GM15510 (cell line): Measurements from ENCODE around the gene LAT.

Experiments
- POLR2A ChIP-seq: IDR thresholded peaks from 3 replicates; pipeline ENCODE4 v1.6.1; 2011; ENCODE audit warnings: borderline replicate concordance; ENCODE audit not compliant: insufficient read length; ENCODE audit errors: extremely low read depth

The LAT gene

GRCh38 chr16:28974437-28975157 is 10.3 kb upstream of the LAT start, which contains the start of gene SPNS1:
SPNS1 (plus strand) TSS chr16:28974778; CDS start chr16:28975152, 374 bp downstream.
- TF ChIP-seq POLR2A: peak; percentile 71

DNA sequence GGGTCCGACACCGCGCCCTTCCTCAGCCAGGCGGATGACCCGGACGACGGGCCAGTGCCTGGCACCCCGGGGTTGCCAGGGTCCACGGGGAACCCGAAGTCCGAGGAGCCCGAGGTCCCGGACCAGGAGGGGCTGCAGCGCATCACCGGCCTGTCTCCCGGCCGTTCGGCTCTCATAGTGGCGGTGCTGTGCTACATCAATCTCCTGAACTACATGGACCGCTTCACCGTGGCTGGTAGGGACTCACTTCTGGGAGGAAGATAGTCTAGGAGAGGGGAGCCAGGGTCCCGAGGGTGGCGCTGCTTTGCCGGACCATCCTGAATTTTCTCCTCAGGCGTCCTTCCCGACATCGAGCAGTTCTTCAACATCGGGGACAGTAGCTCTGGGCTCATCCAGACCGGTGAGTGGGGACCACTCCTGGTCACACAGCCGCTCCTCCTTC is 9.7 kb upstream of the LAT start:
- TF ChIP-seq POLR2A: no peak

DNA sequence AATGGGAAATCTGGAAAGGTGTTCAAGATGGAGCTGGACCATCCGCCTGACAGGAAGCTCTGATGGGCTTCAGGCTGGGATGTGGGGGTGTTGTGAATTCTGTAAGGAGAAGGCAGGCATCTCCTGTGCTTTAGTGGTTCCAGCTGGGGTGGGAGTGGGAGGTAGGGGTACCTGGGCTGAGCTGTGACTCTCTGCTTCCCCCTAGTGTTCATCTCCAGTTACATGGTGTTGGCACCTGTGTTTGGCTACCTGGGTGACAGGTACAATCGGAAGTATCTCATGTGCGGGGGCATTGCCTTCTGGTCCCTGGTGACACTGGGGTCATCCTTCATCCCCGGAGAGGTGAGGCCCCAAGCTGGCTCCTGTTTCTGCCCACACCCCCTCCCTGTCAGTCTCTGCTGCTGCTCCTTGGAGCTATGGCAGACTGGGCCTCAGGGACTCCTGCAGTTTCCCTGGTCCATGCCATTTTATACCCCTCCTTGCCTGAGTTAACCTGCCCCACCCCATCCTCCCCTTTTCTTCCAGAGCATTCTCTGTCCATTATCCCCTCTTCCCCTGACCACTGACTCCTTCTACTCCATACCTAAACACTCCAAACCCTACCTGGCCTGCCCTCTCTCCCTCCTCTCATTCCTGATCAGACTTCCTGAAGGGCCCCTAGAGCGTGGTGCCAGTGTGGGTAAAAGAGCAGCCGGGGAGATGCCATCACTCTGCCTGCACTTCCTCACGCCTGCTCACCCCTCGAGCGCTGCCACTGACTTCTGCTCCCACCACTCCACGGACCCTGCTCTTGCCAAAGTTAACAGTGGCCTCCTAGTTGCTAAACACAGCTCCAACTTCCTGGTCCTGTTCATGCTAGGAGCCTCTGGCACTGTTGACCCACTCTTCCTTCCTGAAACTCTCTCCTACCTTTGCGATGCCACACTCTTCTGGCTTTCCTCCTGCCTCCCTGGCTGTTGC is 6.9 kb upstream of the LAT start:
- no peak for TF ChIP-seq POLR2A

DNA sequence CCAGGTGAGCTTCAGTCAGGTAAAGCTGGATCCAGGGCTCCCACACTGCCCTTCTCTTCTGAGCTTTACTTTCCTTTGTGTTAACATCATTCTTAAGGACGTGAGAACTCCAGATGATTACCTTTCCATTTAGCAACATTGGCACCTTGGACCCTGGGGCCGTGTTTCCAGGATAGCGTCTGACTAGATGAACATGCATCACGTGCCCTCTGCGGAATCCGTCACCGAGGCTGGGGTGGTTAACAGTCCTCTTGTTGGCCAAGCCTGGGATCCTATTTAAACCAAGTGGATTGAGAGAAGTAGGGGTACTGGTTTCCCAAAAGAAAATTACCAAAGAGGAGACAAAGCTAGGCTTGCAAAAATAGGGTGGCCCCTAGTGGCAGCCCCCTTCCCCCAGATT is 3.9 kb upstream of the LAT start:
- TF ChIP-seq POLR2A: no peak

GRCh38 chr16:28981517-28981916 is 3.3 kb upstream of the LAT start:
- TF ChIP-seq POLR2A: no peak

DNA sequence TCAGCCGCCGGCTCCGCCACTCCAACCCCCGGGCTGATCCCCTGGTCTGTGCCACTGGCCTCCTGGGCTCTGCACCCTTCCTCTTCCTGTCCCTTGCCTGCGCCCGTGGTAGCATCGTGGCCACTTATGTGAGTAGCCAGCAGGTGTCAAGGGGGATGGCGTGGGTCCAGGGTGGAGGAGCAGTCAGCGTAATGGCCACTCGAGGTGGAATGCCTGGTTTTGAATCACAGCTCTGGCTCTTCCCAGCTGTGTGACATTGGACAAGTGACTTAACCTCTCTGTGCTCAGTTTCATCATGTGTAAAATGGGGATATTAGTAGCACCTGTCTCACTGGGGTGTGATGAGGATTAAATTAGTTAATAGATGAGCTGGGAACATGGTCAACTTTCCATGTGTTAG is 2.4 kb upstream of the LAT start:
- no peak for TF ChIP-seq POLR2A

- TF ChIP-seq POLR2A: no peak
Measured at GRCh38 chr16:28982949-28983348, 1.9 kb upstream of the LAT start.

DNA sequence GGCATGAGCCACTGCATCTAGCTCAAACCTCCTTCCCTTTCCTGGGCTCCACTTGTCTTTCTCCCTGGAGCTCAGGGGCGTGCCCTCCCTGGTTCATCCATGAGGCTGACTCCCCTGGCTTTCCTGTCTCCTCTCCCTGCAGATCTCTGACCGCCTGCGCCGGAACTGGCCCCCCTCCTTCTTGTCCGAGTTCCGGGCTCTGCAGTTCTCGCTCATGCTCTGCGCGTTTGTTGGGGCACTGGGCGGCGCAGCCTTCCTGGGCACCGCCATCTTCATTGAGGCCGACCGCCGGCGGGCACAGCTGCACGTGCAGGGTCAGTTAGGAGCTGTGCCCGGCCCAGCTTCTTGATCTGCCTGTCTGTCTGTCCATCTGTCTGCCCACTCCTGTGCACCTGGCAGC is 1.2 kb upstream of the LAT start:
- no peak for TF ChIP-seq POLR2A

- no peak for TF ChIP-seq POLR2A
Measured at GRCh38 chr16:28984091-28984490, 761 bp upstream of the LAT start.

DNA sequence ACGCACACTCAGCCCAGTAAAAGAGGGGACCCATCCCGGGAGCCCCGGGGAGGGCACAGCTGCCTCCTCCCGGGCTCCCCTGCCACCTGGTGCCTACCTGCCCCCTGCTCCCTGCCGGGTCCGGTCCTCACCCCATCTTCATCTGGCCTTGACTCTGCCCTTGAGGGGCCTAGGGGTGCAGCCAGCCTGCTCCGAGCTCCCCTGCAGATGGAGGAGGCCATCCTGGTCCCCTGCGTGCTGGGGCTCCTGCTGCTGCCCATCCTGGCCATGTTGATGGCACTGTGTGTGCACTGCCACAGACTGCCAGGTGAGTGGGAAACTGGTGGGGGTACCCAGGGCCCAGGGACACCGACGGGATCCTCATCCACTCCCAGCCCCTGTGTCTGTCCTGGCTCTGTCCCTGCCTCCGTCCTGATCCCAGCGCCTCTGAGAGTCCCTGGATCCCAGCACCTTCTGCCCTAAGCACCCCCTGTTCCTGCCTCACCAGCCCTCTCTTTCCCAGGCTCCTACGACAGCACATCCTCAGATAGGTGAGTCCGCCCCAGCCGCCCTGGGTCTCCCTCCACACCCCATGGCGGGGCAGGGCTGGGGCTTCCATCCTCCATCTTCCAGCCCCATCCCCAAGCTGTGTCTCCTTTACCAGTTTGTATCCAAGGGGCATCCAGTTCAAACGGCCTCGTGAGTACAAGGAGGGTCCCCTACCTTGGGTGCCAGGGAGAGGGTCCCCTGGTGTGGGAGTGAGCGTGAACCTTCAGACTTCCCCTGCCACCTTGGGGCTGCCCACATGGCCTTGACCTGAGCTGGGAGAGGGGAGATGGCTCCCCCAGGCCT is 574 bp downstream of the LAT start:
- TF ChIP-seq POLR2A: no peak

GRCh38 chr16:28986046-28986445 is 1.2 kb downstream of the LAT start:
- no peak for TF ChIP-seq POLR2A

- no peak for TF ChIP-seq POLR2A
Measured at GRCh38 chr16:28986492-28986891, 1.6 kb downstream of the LAT start.

DNA sequence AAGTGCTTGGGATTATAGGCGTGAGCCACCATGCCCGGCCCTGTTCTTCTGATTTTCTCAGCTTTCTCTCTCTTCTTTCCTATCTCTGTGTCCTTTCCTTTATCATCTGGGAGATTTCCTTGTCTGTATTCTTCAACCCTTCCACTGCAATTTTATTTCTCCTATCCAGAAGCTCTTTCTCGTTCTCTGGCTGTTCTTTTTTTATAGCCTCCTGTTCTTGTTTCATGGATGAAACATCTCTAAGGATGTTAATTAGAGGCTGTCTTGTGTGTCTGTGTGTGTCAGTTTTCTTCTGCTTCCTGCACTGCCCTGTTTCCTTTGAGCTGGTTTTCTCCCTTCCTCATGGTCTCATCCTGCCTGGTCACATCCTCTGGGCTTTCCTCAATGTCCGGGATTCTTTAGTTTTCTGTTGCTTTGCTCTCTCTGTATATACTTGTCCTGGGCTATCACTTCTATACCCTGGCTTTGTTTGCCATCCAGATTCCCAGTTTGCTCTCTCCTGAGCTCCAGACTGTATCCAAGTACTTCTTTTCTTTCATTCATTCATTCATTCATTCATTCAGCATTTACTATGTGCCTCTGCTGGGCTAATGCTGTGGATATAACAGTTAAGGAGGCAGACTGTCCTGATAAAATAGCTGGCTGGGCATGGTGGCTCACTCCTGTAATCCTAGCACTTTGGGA is 2.5 kb downstream of the LAT start:
- TF ChIP-seq POLR2A: no peak

DNA sequence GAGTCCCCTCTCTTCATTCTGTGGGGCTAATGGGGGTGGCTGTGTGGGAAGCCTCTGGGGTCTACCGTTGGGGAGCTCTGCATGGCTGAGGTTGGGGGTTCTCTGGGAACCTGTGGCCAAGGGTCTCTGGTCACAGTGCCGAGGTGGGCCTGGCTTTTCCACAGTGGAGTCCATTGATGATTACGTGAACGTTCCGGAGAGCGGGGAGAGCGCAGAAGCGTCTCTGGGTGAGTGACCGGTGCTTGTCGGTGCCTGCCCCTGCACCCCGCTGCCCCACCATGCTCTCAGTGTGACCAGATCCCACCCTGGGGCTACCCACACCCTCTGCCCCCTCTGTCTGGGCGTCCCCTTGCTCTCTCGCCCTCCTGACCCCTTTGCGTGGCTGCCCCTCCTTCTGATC is 4.5 kb downstream of the LAT start:
- no peak for TF ChIP-seq POLR2A
